HCT116 (cell line): Measurements from ENCODE around the gene CSNK1D. TPM values are rescaled to one million over a fixed set of nuclear protein-coding genes. Genes with fewer than 3 reads are reported as not detected.
A peak's percentile ranks its signal among the peaks of the same experiment; 100 is the strongest.

Source experiments
- ATAC-seq: fragments of 200-7000 bp; cut with Tn5 transposase; 2 replicates; pipeline ENCODE4 v1.9.1; 2020; ENCODE audit warnings: mild to moderate bottlenecking, moderate library complexity
- BruUV-seq: library from RNA; stranded (reverse); fragments of 400-500 nt; replicated peaks from 2 replicates; lab custom pipeline; 2021; lab: Mats Ljungman, UMichigan
- CTCF ChIA-PET: fragments of 300-600 bp; sonication (Branson Sonifier 250); formaldehyde crosslinking; loops from one replicate; lab custom pipeline; 2021; ENCODE audit warnings: antibody characterized with exemption; lab: Charles Lee
- POLR2A ChIA-PET: fragments of 300-600, 350-600 bp; sonication (Branson Sonifier 250); formaldehyde crosslinking; loops from one replicate; lab custom pipeline; 2021; ENCODE audit warnings: antibody characterized with exemption; lab: Charles Lee
- RAD21 ChIA-PET, 2 experiments: fragments of 300-600 bp; sonication (Branson Sonifier 250); formaldehyde crosslinking; loops; one replicate each; lab custom pipeline; 2023; ENCODE audit warnings: low total read pairs in 2 of 2; ENCODE audit not compliant: uncharacterized antibody in 2 of 2, unreplicated experiment in 2 of 2, low non-redundant PET in 1 of 2; lab: Charles Lee
- DNase-seq: peaks from one replicate; pipeline ENCODE4 v3.0.0-alpha.2; 2010; ENCODE audit warnings: low read depth, low spot score
- H2AFZ ChIP-seq: fragments of 200-600 bp; shearing (Covaris generic), sonication (generic); 2 replicates; pipeline ENCODE4 v1.6.1; 2017; ENCODE audit warnings: low read depth, mixed run types, mixed read lengths, antibody characterized with exemption, low read length; ENCODE audit not compliant: poor library complexity, severe bottlenecking
- H3K27ac ChIP-seq: 2 replicates; pipeline ENCODE4 v1.5.1; 2012; ENCODE audit warnings: low read depth, low read length
- H3K27me3 ChIP-seq: fragments of 200-600 bp; sonication (generic); 2 replicates; pipeline ENCODE4 v1.6.1; 2016; ENCODE audit warnings: mixed run types, low read length, mixed read lengths; ENCODE audit not compliant: insufficient read depth
- H3K36me3 ChIP-seq, 2 experiments: fragments of 200-500 bp in 1 of 2; fragments of 200-600 bp in 1 of 2; sonication (Bioruptor generic) in 1 of 2; sonication (generic) in 1 of 2; 2 replicates each; pipeline versions ENCODE4 v1.5.1 to v1.6.1; 2014 to 2016; ENCODE audit warnings: low read length in 2 of 2, inconsistent platforms in 1 of 2, mixed read lengths in 1 of 2, mixed run types in 1 of 2; ENCODE audit not compliant: insufficient read depth in 2 of 2, control insufficient read depth in 1 of 2
- H3K4me1 ChIP-seq, 2 experiments: fragments of 200-600 bp in 1 of 2; sonication (generic) in 1 of 2; 2 replicates each; pipeline versions ENCODE4 v1.5.1 to v1.6.1; 2012 to 2017; ENCODE audit warnings: low read length in 2 of 2, inconsistent platforms in 1 of 2, mild to moderate bottlenecking in 1 of 2, mixed read lengths in 1 of 2, mixed run types in 1 of 2, moderate library complexity in 1 of 2; ENCODE audit not compliant: insufficient read depth in 2 of 2, control insufficient read depth in 1 of 2
- H3K4me2 ChIP-seq: fragments of 200-600 bp; sonication (generic); 2 replicates; pipeline ENCODE4 v1.6.1; 2017; ENCODE audit warnings: mixed run types, low read length, mixed read lengths
- H3K4me3 ChIP-seq, 2 experiments: fragments of 200-600 bp in 1 of 2; sonication (generic) in 1 of 2; replicated peaks in 1 of 2; 2 replicates each; pipeline ENCODE4 v1.5.1; 2011 to 2016; ENCODE audit warnings: low read length in 2 of 2, control low read depth in 1 of 2, low read depth in 1 of 2, mild to moderate bottlenecking in 1 of 2, mixed read lengths in 1 of 2, mixed run types in 1 of 2
- H3K79me2 ChIP-seq: fragments of 200-600 bp; sonication (generic); 2 replicates; pipeline ENCODE4 v1.6.1; 2017; ENCODE audit warnings: mild to moderate bottlenecking, mixed run types, low read length, moderate library complexity, mixed read lengths; ENCODE audit not compliant: insufficient read depth
- H3K9ac ChIP-seq: fragments of 200-600 bp; sonication (generic); 2 replicates; pipeline ENCODE4 v1.6.1; 2016; ENCODE audit warnings: low read length, mixed read lengths
- H3K9me2 ChIP-seq: fragments of 200-600 bp; sonication (generic), shearing (Covaris generic); 2 replicates; pipeline ENCODE4 v1.6.1; 2017; ENCODE audit warnings: mixed run types, mild to moderate bottlenecking, moderate library complexity; ENCODE audit not compliant: insufficient read depth
- H3K9me3 ChIP-seq, 2 experiments: fragments of 200-500 bp in 1 of 2; fragments of 200-600 bp in 1 of 2; sonication (Bioruptor generic) in 1 of 2; sonication (generic) in 1 of 2; 2 replicates each; pipeline ENCODE4 v1.6.1; 2014 to 2017; ENCODE audit warnings: low read length in 2 of 2, mixed read lengths in 2 of 2, inconsistent platforms in 1 of 2, low read depth in 1 of 2, mild to moderate bottlenecking in 1 of 2, mixed run types in 1 of 2, moderate library complexity in 1 of 2; ENCODE audit not compliant: control insufficient read depth in 1 of 2, insufficient read depth in 1 of 2
- H4K20me1 ChIP-seq: fragments of 200-600 bp; sonication (generic), shearing (Covaris generic); 2 replicates; pipeline ENCODE4 v1.6.1; 2017; ENCODE audit warnings: mixed run types, mild to moderate bottlenecking, moderate library complexity; ENCODE audit not compliant: insufficient read depth
- CEBPB ChIP-seq: IDR thresholded peaks from 2 replicates; pipeline ENCODE4 v1.6.1; 2012; ENCODE audit warnings: low read depth
- EGR1 ChIP-seq: IDR thresholded peaks from 2 replicates; pipeline ENCODE4 v1.6.1; 2012; ENCODE audit warnings: low read depth
- ELF1 ChIP-seq: IDR thresholded peaks from 2 replicates; pipeline ENCODE4 v1.6.1; 2012; ENCODE audit warnings: low read depth, borderline replicate concordance
- EZH2 ChIP-seq: fragments of 200-600 bp; sonication (generic); IDR thresholded peaks from 2 replicates; pipeline ENCODE4 v1.6.1; 2017; ENCODE audit warnings: antibody characterized with exemption, mixed run types
- FOSL1 ChIP-seq: IDR thresholded peaks from 2 replicates; pipeline ENCODE4 v1.6.1; 2012; ENCODE audit warnings: low read depth
- SP1 ChIP-seq: IDR thresholded peaks from 2 replicates; pipeline ENCODE4 v1.6.1; 2012; ENCODE audit warnings: low read depth
- SRF ChIP-seq: IDR thresholded peaks from 2 replicates; pipeline ENCODE4 v1.6.1; 2012; ENCODE audit warnings: low read depth
- ZBTB33 ChIP-seq: IDR thresholded peaks from 2 replicates; pipeline ENCODE4 v1.6.1; 2011; ENCODE audit warnings: mild to moderate bottlenecking, low read length, moderate library complexity; ENCODE audit not compliant: insufficient replicate concordance; ENCODE audit errors: extremely low read depth
- intact Hi-C: fragments of 100-400 bp; cut with micrococcal nuclease; formaldehyde crosslinking; loops from 2 replicates; pipeline ENCODE4 v1.10.0; 2022
- total RNA-seq: library from RNA; stranded (reverse); gene quantifications from one replicate; pipeline ENCODE4 v1.2.1, GENCODE V29; 2021; ENCODE audit not compliant: unreplicated experiment
- TF ChIP-seq, protein P1 (sequence below): IDR thresholded peaks from 2 replicates; pipeline ENCODE4 v1.6.1; 2012
- TF ChIP-seq, protein P2 (sequence below): IDR thresholded peaks from 2 replicates; pipeline ENCODE4 v1.6.1; 2012

Gene CSNK1D
- total RNA-seq, 1 experiment from 2014 or later = 176 TPM

- Histone ChIP-seq H3K27me3 (no peaks in the 10 kb centered on the region), H3K9me3 (peaks cover 0 to 21% of the 10 kb centered on the region in 2 experiments; a peak in 1 of 4 replicates), H3K4me1 (peaks cover 0 to 5% of the 10 kb centered on the region in 2 experiments; a peak in 1 of 4 replicates), H3K4me3 (no peak overlapping the region), H3K27ac (peak overlapping the region; percentile 4; the same call in 1 of the 2 replicates), H4K20me1 (no peaks in the 10 kb centered on the region), H3K4me2 (no peak overlapping the region), H3K9me2 (no peaks in the 10 kb centered on the region), H3K9ac (no peak overlapping the region), H3K36me3 (no peaks in the 10 kb centered on the region), H2AFZ (no peak overlapping the region), H3K79me2 (no peaks in the 10 kb centered on the region)
- BruUV-seq = no TSS peak
- POLR2A ChIA-PET = no interaction called here
- CTCF ChIA-PET = no interaction called here
- ATAC-seq = no peak
- TF ChIP-seq SRF (no peak), ZBTB33 (no peak), EGR1 (no peak), ELF1 (no peak)
- TF ChIP-seq, protein P1, sequence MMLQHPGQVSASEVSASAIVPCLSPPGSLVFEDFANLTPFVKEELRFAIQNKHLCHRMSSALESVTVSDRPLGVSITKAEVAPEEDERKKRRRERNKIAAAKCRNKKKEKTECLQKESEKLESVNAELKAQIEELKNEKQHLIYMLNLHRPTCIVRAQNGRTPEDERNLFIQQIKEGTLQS = no peak
- RAD21 ChIA-PET = no interaction called here
- intact Hi-C loops = no loop called here
- DNase-seq = no peak
Measured at GRCh38 chr17:82318169-82318498, 44.6 kb upstream of the CSNK1D start.

DNA sequence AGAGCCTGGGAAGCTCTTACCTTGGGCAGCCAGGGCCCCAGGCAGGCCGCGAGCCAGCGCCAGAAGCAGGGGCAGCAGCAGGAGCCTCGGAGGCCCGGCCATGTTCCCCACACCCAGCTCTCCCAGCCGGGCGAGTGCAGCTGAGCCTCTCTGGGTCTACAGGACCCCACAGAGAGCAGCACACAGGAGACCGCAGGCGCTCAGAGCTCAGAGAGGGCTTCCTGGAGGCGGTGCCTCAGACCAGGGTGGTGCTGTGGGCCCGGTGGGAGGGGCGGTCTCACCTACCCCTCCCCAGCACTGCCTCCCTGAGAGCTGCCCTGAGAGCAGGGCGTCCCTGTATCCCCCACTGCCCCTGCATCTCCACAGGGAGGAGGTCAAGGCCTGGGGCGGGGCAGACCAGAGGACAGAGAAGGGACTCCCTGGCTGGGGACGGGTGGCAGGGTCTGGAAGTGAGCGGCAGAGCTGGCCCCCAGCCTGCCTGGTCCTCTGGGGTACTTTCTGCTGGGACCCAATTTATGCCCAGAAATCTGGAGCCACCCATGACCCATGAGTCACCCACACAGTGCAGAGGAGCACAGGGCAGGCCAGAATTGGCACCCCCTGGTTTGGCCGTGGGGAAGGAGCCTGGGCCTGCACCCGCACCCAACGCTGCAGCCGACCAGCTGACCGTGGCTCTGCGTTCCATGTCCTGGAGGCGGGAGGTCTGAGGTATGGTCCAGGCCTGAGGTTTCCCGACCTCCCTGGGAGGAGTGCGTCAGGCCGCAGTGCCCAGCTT is 44.1 kb upstream of the CSNK1D start, which contains the start of gene CD7:
TSS of gene CD7 (minus strand) at position 215 of the 775 bp plus-strand sequence. CDS start at position 102, 113 bp downstream.
- intact Hi-C loops = no loop called here
- no peak for ATAC-seq
- CTCF ChIA-PET = no interaction called here

More for the DNA sequence above, 44.1 kb upstream of the CSNK1D start, which contains the start of gene CD7:
- H3K79me2 ChIP-seq = no peaks in the 10 kb centered on the region
- H3K9ac ChIP-seq = no peak within 1 kb of the TSS
- no peak within 1 kb of the TSS for H2AFZ ChIP-seq
- no TSS peak for BruUV-seq
- H4K20me1 ChIP-seq = no peaks in the 10 kb centered on the region
- no peak within 1 kb of the TSS for H3K4me3 ChIP-seq
- H3K9me2 ChIP-seq = no peaks in the 10 kb centered on the region
- H3K4me1 ChIP-seq = peaks cover 0 to 5% of the 10 kb centered on the region in 2 experiments; a peak in 1 of 4 replicates
- no peaks in the 10 kb centered on the region for H3K27me3 ChIP-seq
- DNase-seq = no peak
- H3K27ac ChIP-seq = peak within 1 kb of the TSS; percentile 4; the same call in 1 of the 2 replicates
- H3K9me3 ChIP-seq = peaks cover 0 to 21% of the 10 kb centered on the region in 2 experiments; a peak in 1 of 4 replicates
- H3K4me2 ChIP-seq = no peak within 1 kb of the TSS
- no peaks in the 10 kb centered on the region for H3K36me3 ChIP-seq
- POLR2A ChIA-PET = interaction anchor here (0.6 kb wide), 1 partner anchor 20 kb away, joined by 3 read pairs; no protein-coding TSS in a partner anchor
- TF ChIP-seq, protein P1 = no peak
- TF ChIP-seq FOSL1 = no peak
- TF ChIP-seq, protein P2, sequence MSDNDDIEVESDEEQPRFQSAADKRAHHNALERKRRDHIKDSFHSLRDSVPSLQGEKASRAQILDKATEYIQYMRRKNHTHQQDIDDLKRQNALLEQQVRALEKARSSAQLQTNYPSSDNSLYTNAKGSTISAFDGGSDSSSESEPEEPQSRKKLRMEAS = no peak
- TF ChIP-seq CEBPB = no peak
- no peak for TF ChIP-seq SP1
- no peak for TF ChIP-seq SRF
- no peak for TF ChIP-seq EZH2
- RAD21 ChIA-PET = no interaction called here
